ENCODE results near the gene GLCCI1. TPM values are rescaled to one million over a fixed set of nuclear protein-coding genes. Genes with fewer than 3 reads are reported as not detected.
"Not testable (repeated sequence)": the region's sequence is repeated elsewhere in the genome, so short reads cannot be mapped to it uniquely, and the experiment has no call there.

The GLCCI1 gene
- total and polyA plus RNA-seq, 2 donors (not counting 3 experiments of a cell fraction or from before 2014, with no cell fraction given), result 2.3 to 5.6 TPM

GRCh38 chr7:8101292-8101691 is 132.7 kb downstream of the GLCCI1 start:
- H3K9me1 ChIP-seq (replicated peaks; ENCODE audit: control insufficient read depth, extremely low read depth, insufficient read depth, low read length); FAIRE-seq; POLR2A ChIA-PET; H3K4me1 ChIP-seq (ENCODE audit: control insufficient read depth, extremely low read depth, insufficient read depth, low read length); intact Hi-C loops (cut with micrococcal nuclease); H3K36me3 ChIP-seq (ENCODE audit: control insufficient read depth in 2 of 2, extremely low read depth in 1 of 2, insufficient read depth in 2 of 2, low read length in 2 of 2); H3K27me3 ChIP-seq (ENCODE audit: control insufficient read depth in 2 of 2, insufficient read depth in 2 of 2, low read length in 2 of 2); H2AFZ ChIP-seq (ENCODE audit: low read depth, low read length); H3K9me3 ChIP-seq (replicated peaks; ENCODE audit: control insufficient read depth, insufficient read depth, low read length); H4K20me1 ChIP-seq (replicated peaks; ENCODE audit: control insufficient read depth, extremely low read depth, insufficient read depth, low read length); DNase-seq (ENCODE audit: low read depth, low spot score); dilution Hi-C loops (cut with MboI; ENCODE audit: extremely low pct_ligation_motif_present, low sequenced_read_pairs); H3K4me3 ChIP-seq (replicated peaks in 1 of 3; ENCODE audit: insufficient read depth in 1 of 3, low read depth in 1 of 3, low read length in 3 of 3); H3K79me2 ChIP-seq (ENCODE audit: control insufficient read depth, insufficient read depth, low read length); H3K4me2 ChIP-seq (ENCODE audit: insufficient read depth, low read length); H3K9ac ChIP-seq (replicated peaks; ENCODE audit: extremely low read depth, insufficient read depth, low read length); CTCF ChIA-PET; BruUV-seq (replicated peaks); H3K27ac ChIP-seq (ENCODE audit: insufficient read depth, low read depth, low read length): not testable (repeated sequence)

DNA sequence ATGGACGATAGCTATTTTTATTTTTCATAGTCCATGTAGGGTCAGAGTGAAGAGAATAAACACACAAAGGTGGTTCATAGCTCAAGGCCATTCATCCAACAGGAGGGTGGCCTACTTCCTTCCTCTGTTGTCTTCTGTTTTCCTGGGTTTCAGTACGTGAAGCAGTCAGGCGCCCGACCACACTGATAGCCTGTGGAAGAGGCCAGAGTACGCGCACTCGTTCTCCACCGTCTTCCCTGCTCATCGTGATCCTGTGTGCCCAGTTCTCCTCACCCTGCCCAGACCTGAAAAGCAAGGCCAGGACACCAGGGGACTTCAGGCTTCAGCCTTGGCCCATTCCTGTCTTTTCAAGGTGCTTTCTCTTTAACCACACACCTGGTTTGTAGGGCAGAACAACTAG is 134.7 kb downstream of the GLCCI1 start:
- intact Hi-C loops (cut with micrococcal nuclease) (no loop called here), dilution Hi-C loops (cut with MboI; ENCODE audit: extremely low pct_ligation_motif_present, low sequenced_read_pairs) (no loop called here)
- H3K9me1 ChIP-seq (replicated peaks; ENCODE audit: control insufficient read depth, extremely low read depth, insufficient read depth, low read length), result no peaks in the 10 kb centered on the region

More for the DNA sequence above, 134.7 kb downstream of the GLCCI1 start:
- H3K4me2 ChIP-seq (ENCODE audit: insufficient read depth, low read length), result no peak overlapping the region
- H3K27ac ChIP-seq (ENCODE audit: insufficient read depth, low read depth, low read length), result no peak overlapping the region
- no peak for TF ChIP-seq GATA2 (IDR thresholded peaks at IDR 0.05; ENCODE audit: insufficient read depth, insufficient read length, low read depth, low read length)
- no peak for TF ChIP-seq MYC (IDR thresholded peaks at IDR 0.05; ENCODE audit: low read depth, low read length)
- no peak for TF ChIP-seq JUN (IDR thresholded peaks at IDR 0.05; ENCODE audit: borderline replicate concordance, insufficient read depth, insufficient read length, low read depth)
- no peak for TF ChIP-seq FOS (IDR thresholded peaks at IDR 0.05; ENCODE audit: borderline replicate concordance, insufficient read depth, low read length)
- no peak for TF ChIP-seq POLR2A (IDR thresholded peaks at IDR 0.05; ENCODE audit: low read depth, low read length)
- no peak for TF ChIP-seq CTCF (IDR thresholded peaks at IDR 0.05; ENCODE audit: extremely low read depth in 1 of 2, insufficient read depth in 1 of 2, low read depth in 1 of 2, low read length in 2 of 2)
- ChIA-PET POLR2A (no interaction called here), CTCF (interaction anchor here (1.1 kb wide), 1 partner anchor 68 kb away, joined by 3 read pairs; no protein-coding TSS in a partner anchor)
- no peaks in the 10 kb centered on the region for H4K20me1 ChIP-seq (replicated peaks; ENCODE audit: control insufficient read depth, extremely low read depth, insufficient read depth, low read length)
- H3K9ac ChIP-seq (replicated peaks; ENCODE audit: extremely low read depth, insufficient read depth, low read length), result no peak overlapping the region
- FAIRE-seq, result no peak
- no peaks in the 10 kb centered on the region for H3K4me1 ChIP-seq (ENCODE audit: control insufficient read depth, extremely low read depth, insufficient read depth, low read length)
- H3K4me3 ChIP-seq (replicated peaks in 1 of 3; ENCODE audit: insufficient read depth in 1 of 3, low read depth in 1 of 3, low read length in 3 of 3), result no peak overlapping the region
- H3K27me3 ChIP-seq (ENCODE audit: control insufficient read depth in 2 of 2, insufficient read depth in 2 of 2, low read length in 2 of 2), result no peaks in the 10 kb centered on the region
- no peaks in the 10 kb centered on the region for H3K36me3 ChIP-seq (ENCODE audit: control insufficient read depth in 2 of 2, extremely low read depth in 1 of 2, insufficient read depth in 2 of 2, low read length in 2 of 2)
- H3K9me3 ChIP-seq (replicated peaks; ENCODE audit: control insufficient read depth, insufficient read depth, low read length), result no peaks in the 10 kb centered on the region
- DNase-seq (ENCODE audit: low read depth, low spot score), result no peak
- H2AFZ ChIP-seq (ENCODE audit: low read depth, low read length), result no peak overlapping the region
- no peaks in the 10 kb centered on the region for H3K79me2 ChIP-seq (ENCODE audit: control insufficient read depth, insufficient read depth, low read length)
- BruUV-seq (replicated peaks), result no TSS peak
